ENCODE results near the gene ZC3HAV1. TPM values are rescaled to one million over a fixed set of nuclear protein-coding genes. Genes with fewer than 3 reads are reported as not detected.
"Not testable (repeated sequence)": the region's sequence is repeated elsewhere in the genome, so short reads cannot be mapped to it uniquely, and the experiment has no call there.

Gene ZC3HAV1
- total RNA-seq, 1 donor from 2014 or later = 21.0 TPM

GRCh38 chr7:139086454-139086853, 23.1 kb downstream of the ZC3HAV1 start:
- TF ChIP-seq CTCF (conservative IDR thresholded peaks at IDR 0.05; ENCODE audit: low read depth, low read length) = no peak
- no peak overlapping the region for H3K4me3 ChIP-seq (ENCODE audit: low read depth, low read length)
- no peak for DNase-seq (ENCODE audit: low read depth)

- no peak for TF ChIP-seq CTCF (conservative IDR thresholded peaks at IDR 0.05; ENCODE audit: low read depth, low read length)
- no peak for DNase-seq (ENCODE audit: low read depth)
- H3K4me3 ChIP-seq (ENCODE audit: low read depth, low read length) = no peak overlapping the region
Observed at GRCh38 chr7:139084709-139085108, 24.8 kb downstream of the ZC3HAV1 start.

GRCh38 chr7:139081584-139081983, 27.9 kb downstream of the ZC3HAV1 start:
- no peak overlapping the region for H3K4me3 ChIP-seq (ENCODE audit: low read depth, low read length)
- DNase-seq (ENCODE audit: low read depth) = no peak
- TF ChIP-seq CTCF (conservative IDR thresholded peaks at IDR 0.05; ENCODE audit: low read depth, low read length) = no peak

GRCh38 chr7:139080905-139081304, 28.6 kb downstream of the ZC3HAV1 start:
- no peak overlapping the region for H3K4me3 ChIP-seq (ENCODE audit: low read depth, low read length)
- TF ChIP-seq CTCF (conservative IDR thresholded peaks at IDR 0.05; ENCODE audit: low read depth, low read length) = no peak
- no peak for DNase-seq (ENCODE audit: low read depth)

GRCh38 chr7:139079861-139080260, 29.7 kb downstream of the ZC3HAV1 start:
- H3K4me3 ChIP-seq (ENCODE audit: low read depth, low read length) = no peak overlapping the region
- DNase-seq (ENCODE audit: low read depth) = no peak
- TF ChIP-seq CTCF (conservative IDR thresholded peaks at IDR 0.05; ENCODE audit: low read depth, low read length) = no peak

- no peak for DNase-seq (ENCODE audit: low read depth)
- TF ChIP-seq CTCF (conservative IDR thresholded peaks at IDR 0.05; ENCODE audit: low read depth, low read length) = no peak
- no peak overlapping the region for H3K4me3 ChIP-seq (ENCODE audit: low read depth, low read length)
Observed at GRCh38 chr7:139078911-139079310, 30.6 kb downstream of the ZC3HAV1 start.

- no peak overlapping the region for H3K4me3 ChIP-seq (ENCODE audit: low read depth, low read length)
- TF ChIP-seq CTCF (conservative IDR thresholded peaks at IDR 0.05; ENCODE audit: low read depth, low read length) = no peak
- no peak for DNase-seq (ENCODE audit: low read depth)
Observed at GRCh38 chr7:139078399-139078798, 31.1 kb downstream of the ZC3HAV1 start.

GRCh38 chr7:139077706-139078105, 31.8 kb downstream of the ZC3HAV1 start:
- not testable (repeated sequence) for DNase-seq (ENCODE audit: low read depth); H3K4me3 ChIP-seq (ENCODE audit: low read depth, low read length)

All from epithelial cell of proximal tubule (primary cell).